ENCODE measurements around the gene ANO3.

GRCh38 chr11:26558190-26558589 lies 226.3 kb downstream of the ANO3 start:
- TF ChIP-seq, protein P1, sequence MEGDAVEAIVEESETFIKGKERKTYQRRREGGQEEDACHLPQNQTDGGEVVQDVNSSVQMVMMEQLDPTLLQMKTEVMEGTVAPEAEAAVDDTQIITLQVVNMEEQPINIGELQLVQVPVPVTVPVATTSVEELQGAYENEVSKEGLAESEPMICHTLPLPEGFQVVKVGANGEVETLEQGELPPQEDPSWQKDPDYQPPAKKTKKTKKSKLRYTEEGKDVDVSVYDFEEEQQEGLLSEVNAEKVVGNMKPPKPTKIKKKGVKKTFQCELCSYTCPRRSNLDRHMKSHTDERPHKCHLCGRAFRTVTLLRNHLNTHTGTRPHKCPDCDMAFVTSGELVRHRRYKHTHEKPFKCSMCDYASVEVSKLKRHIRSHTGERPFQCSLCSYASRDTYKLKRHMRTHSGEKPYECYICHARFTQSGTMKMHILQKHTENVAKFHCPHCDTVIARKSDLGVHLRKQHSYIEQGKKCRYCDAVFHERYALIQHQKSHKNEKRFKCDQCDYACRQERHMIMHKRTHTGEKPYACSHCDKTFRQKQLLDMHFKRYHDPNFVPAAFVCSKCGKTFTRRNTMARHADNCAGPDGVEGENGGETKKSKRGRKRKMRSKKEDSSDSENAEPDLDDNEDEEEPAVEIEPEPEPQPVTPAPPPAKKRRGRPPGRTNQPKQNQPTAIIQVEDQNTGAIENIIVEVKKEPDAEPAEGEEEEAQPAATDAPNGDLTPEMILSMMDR (IDR thresholded peaks at IDR 0.05): no peak
- TF ChIP-seq POLR2A (IDR thresholded peaks at IDR 0.05): no peak
